GM23338 (cell line): ENCODE measurements around the gene MKRN2OS. TPM values are rescaled to one million over a fixed set of nuclear protein-coding genes. Genes with fewer than 3 reads are reported as not detected.

Source experiments
- ATAC-seq: fragments of 200-7000 bp; cut with Tn5 transposase; 3 replicates; pipeline ENCODE4 v1.9.1; 2020
- DNase-seq: peaks from one replicate; pipeline ENCODE4 v3.0.0-alpha.2; 2015; ENCODE audit warnings: low spot score
- H2AFZ ChIP-seq: fragments of 200-600 bp; sonication (generic); 2 replicates; pipeline ENCODE4 v1.8.0; 2016; ENCODE audit warnings: antibody characterized with exemption, mild to moderate bottlenecking, moderate library complexity
- H3F3A ChIP-seq: fragments of 200-600 bp; sonication (generic); replicated peaks from 2 replicates; pipeline ENCODE4 v1.8.0; 2017; ENCODE audit warnings: antibody characterized with exemption, mixed run types, low read depth
- H3K27ac ChIP-seq: fragments of 200-600 bp; sonication (generic); 2 replicates; pipeline ENCODE4 v1.6.1; 2016; ENCODE audit warnings: low read depth
- H3K27me3 ChIP-seq: fragments of 200-600 bp; sonication (generic); 2 replicates; pipeline ENCODE4 v1.8.0; 2016; ENCODE audit warnings: mild to moderate bottlenecking, mixed run types, moderate library complexity; ENCODE audit not compliant: insufficient read depth
- H3K36me3 ChIP-seq: fragments of 200-600 bp; sonication (generic); 2 replicates; pipeline ENCODE4 v1.8.0; 2016; ENCODE audit warnings: mild to moderate bottlenecking; ENCODE audit not compliant: insufficient read depth
- H3K4me1 ChIP-seq: fragments of 200-600 bp; sonication (generic); 2 replicates; pipeline ENCODE4 v1.8.0; 2016; ENCODE audit warnings: mild to moderate bottlenecking, moderate library complexity; ENCODE audit not compliant: insufficient read depth
- H3K4me2 ChIP-seq: fragments of 200-600 bp; sonication (generic); 2 replicates; pipeline ENCODE4 v1.7.1; 2017; ENCODE audit warnings: mixed run types
- H3K4me3 ChIP-seq: fragments of 200-600 bp; sonication (generic); 2 replicates; pipeline ENCODE4 v1.6.1; 2016; ENCODE audit warnings: mixed run types
- H3K79me2 ChIP-seq: fragments of 200-600 bp; sonication (generic); replicated peaks from 2 replicates; pipeline ENCODE4 v1.8.0; 2017; ENCODE audit warnings: mild to moderate bottlenecking; ENCODE audit not compliant: insufficient read depth
- H3K9me2 ChIP-seq: fragments of 200-600 bp; sonication (generic); 2 replicates; pipeline ENCODE4 v1.8.0; 2017; ENCODE audit not compliant: insufficient read depth
- H4K20me1 ChIP-seq: fragments of 200-600 bp; sonication (generic); replicated peaks from 2 replicates; pipeline ENCODE4 v1.8.0; 2017; ENCODE audit warnings: mild to moderate bottlenecking; ENCODE audit not compliant: insufficient read depth
- H3K27ac Mint-ChIP-seq: 2 replicates; pipeline ENCODE4 v1.8.0; 2020; ENCODE audit warnings: inconsistent platforms, mild to moderate bottlenecking, moderate library complexity, mixed read lengths
- H3K27me3 Mint-ChIP-seq: 3 replicates; pipeline ENCODE4 v1.8.0; 2022; ENCODE audit warnings: low read depth, mild to moderate bottlenecking, moderate library complexity, mixed read lengths, inconsistent platforms; ENCODE audit not compliant: insufficient read depth, poor library complexity
- H3K36me3 Mint-ChIP-seq: 3 replicates; pipeline ENCODE4 v1.8.0; 2021; ENCODE audit warnings: low read depth, mild to moderate bottlenecking, inconsistent platforms, moderate library complexity, mixed read lengths
- H3K4me1 Mint-ChIP-seq: 3 replicates; pipeline ENCODE4 v1.8.0; 2020; ENCODE audit warnings: mild to moderate bottlenecking, inconsistent platforms, mixed read lengths
- H3K4me3 Mint-ChIP-seq: 3 replicates; pipeline ENCODE4 v1.8.0; 2021; ENCODE audit warnings: moderate library complexity, mild to moderate bottlenecking, inconsistent platforms, mixed read lengths
- H3K9me3 Mint-ChIP-seq: 3 replicates; pipeline ENCODE4 v1.8.0; 2020; ENCODE audit warnings: moderate library complexity, mild to moderate bottlenecking, inconsistent platforms, mixed read lengths
- CREB1 ChIP-seq: fragments of 250-450 bp; sonication (Bioruptor Pico); IDR thresholded peaks from 2 replicates; pipeline ENCODE4 v1.5.0; 2020; ENCODE audit warnings: low read depth, mild to moderate bottlenecking, moderate library complexity
- CTCF ChIP-seq, 2 experiments: fragments of 200-600 bp in 1 of 2; sonication (generic) in 1 of 2; conservative IDR thresholded peaks; 2 replicates each; pipeline versions ENCODE4 v1.5.1 to v1.6.1; 2016 to 2017; ENCODE audit warnings: antibody characterized with exemption in 2 of 2, low read depth in 2 of 2, mild to moderate bottlenecking in 2 of 2, moderate library complexity in 1 of 2
- ETS1 ChIP-seq: IDR thresholded peaks from 2 replicates; pipeline ENCODE4 v1.6.1; 2016; ENCODE audit warnings: antibody characterized with exemption
- EZH2 ChIP-seq: fragments of 200-600 bp; sonication (generic); IDR thresholded peaks from one replicate; pipeline ENCODE4 v1.8.0; 2017; ENCODE audit warnings: antibody characterized with exemption, mild to moderate bottlenecking, low read depth; ENCODE audit not compliant: unreplicated experiment
- EZH2phosphoT487 ChIP-seq: fragments of 200-600 bp; sonication (generic); IDR thresholded peaks from one replicate; pipeline ENCODE4 v1.8.1; 2018; ENCODE audit warnings: antibody characterized with exemption; ENCODE audit not compliant: unreplicated experiment
- JUNB ChIP-seq: IDR thresholded peaks from one replicate; pipeline ENCODE4 v1.6.1; 2016; ENCODE audit warnings: antibody characterized with exemption; ENCODE audit not compliant: unreplicated experiment
- NANOG ChIP-seq: IDR thresholded peaks from 2 replicates; pipeline ENCODE4 v1.6.1; 2016; ENCODE audit warnings: antibody characterized with exemption, borderline replicate concordance
- POLR2AphosphoS5 ChIP-seq: IDR thresholded peaks from 2 replicates; pipeline ENCODE4 v1.6.1; 2016; ENCODE audit warnings: antibody characterized with exemption, low read depth
- REST ChIP-seq: IDR thresholded peaks from one replicate; pipeline ENCODE4 v1.6.1; 2018; ENCODE audit warnings: antibody characterized with exemption; ENCODE audit not compliant: unreplicated experiment
- STAT1 ChIP-seq: IDR thresholded peaks from one replicate; pipeline ENCODE4 v1.6.1; 2016; ENCODE audit warnings: antibody characterized with exemption; ENCODE audit not compliant: unreplicated experiment
- ZNF114 ChIP-seq: fragments of 250-450 bp; sonication (Bioruptor Pico); IDR thresholded peaks from 2 replicates; pipeline ENCODE4 v1.5.0; 2020; ENCODE audit warnings: mild to moderate bottlenecking, moderate library complexity
- ZNF331 ChIP-seq: fragments of 250-450 bp; sonication (Bioruptor Pico); IDR thresholded peaks from 2 replicates; pipeline ENCODE4 v1.5.0; 2020; ENCODE audit warnings: low read depth, mild to moderate bottlenecking, moderate library complexity
- ZNF462 ChIP-seq: fragments of 250-450 bp; sonication (Bioruptor Pico); IDR thresholded peaks from 2 replicates; pipeline ENCODE4 v1.5.0; 2020; ENCODE audit warnings: mild to moderate bottlenecking, moderate library complexity
- polyA plus RNA-seq: library from polyadenylated mRNA; unstranded; fragments of >200 nt; fragmentation: Nextera tagmentation; extraction: Ambion mirVana; gene quantifications from 2 replicates; pipeline ENCODE4 v1.2.1, GENCODE V29; 2016
- total RNA-seq: library from RNA; depleted of rRNA; stranded (reverse); fragments of >200 nt; shearing (Covaris generic); gene quantifications from 2 replicates; pipeline ENCODE4 v1.2.3, GENCODE V29; 2014

The MKRN2OS gene
- total and polyA plus RNA-seq, 2 experiments from 2014 or later = 0.55 TPM; not detected in 1

- no peaks in the 10 kb centered on the region for H3K9me2 ChIP-seq
- peak overlapping the region; percentile 78 for H3K4me3 Mint-ChIP-seq
- peak overlapping the region; percentile 72; the same call in 1 of the 2 replicates for H3K27ac Mint-ChIP-seq
- H3K36me3 ChIP-seq = no peaks in the 10 kb centered on the region
- no peaks in the 10 kb centered on the region for H3K27me3 Mint-ChIP-seq
- H3K4me3 ChIP-seq = peak overlapping the region; percentile 64
- H3K9me3 Mint-ChIP-seq = no peaks in the 10 kb centered on the region
- H3K36me3 Mint-ChIP-seq = peaks cover 3% of the 10 kb centered on the region; the same call in 1 of the 3 replicates
- no peak overlapping the region; the same call in 1 of the 2 replicates for H3K27ac ChIP-seq
- H3F3A ChIP-seq = peaks cover 4% of the 10 kb centered on the region; the same call in 1 of the 2 replicates
- no peak for TF ChIP-seq CREB1
- TF ChIP-seq ETS1 = no peak
- TF ChIP-seq JUNB = no peak
- TF ChIP-seq POLR2AphosphoS5 = no peak; the same call in 1 of the 2 replicates
- no peak for TF ChIP-seq ZNF331 (CRISPR knock-in tag)
- no peak for TF ChIP-seq STAT1
- TF ChIP-seq EZH2 = no peak
- TF ChIP-seq CTCF (conservative IDR thresholded peaks at IDR 0.05; ENCODE audit: low read depth in 2 of 2) = no peak
- no peak for TF ChIP-seq REST
- TF ChIP-seq ZNF114 (CRISPR knock-in tag) = no peak
- no peak for TF ChIP-seq EZH2phosphoT487
- TF ChIP-seq ZNF462 (CRISPR knock-in tag) = no peak
- no peak for TF ChIP-seq NANOG
- H3K27me3 ChIP-seq = peaks cover 17% of the 10 kb centered on the region
- ATAC-seq = no peak
- peaks cover 19% of the 10 kb centered on the region for H3K79me2 ChIP-seq
- H3K4me1 ChIP-seq = peaks cover 13% of the 10 kb centered on the region
- peaks cover 14% of the 10 kb centered on the region for H3K4me1 Mint-ChIP-seq
- H2AFZ ChIP-seq = peak overlapping the region; percentile 99
- peak overlapping the region; percentile 90 for H3K4me2 ChIP-seq
- peaks cover 14% of the 10 kb centered on the region for H4K20me1 ChIP-seq
- DNase-seq = peak; percentile 63
These were observed 8.7 kb upstream of the MKRN2OS start for GRCh38 chr3:12553921-12554391.
